Ishikawa (cell line): ENCODE measurements around the gene ADNP2.

ENCODE experiments used
- CEBPB ChIP-seq: IDR thresholded peaks from 2 replicates; pipeline ENCODE4 v1.6.1; 2012
- CREB1 ChIP-seq: IDR thresholded peaks from 2 replicates; pipeline ENCODE4 v1.6.1; 2012; ENCODE audit warnings: low read depth
- EGR1 ChIP-seq: IDR thresholded peaks from 2 replicates; pipeline ENCODE4 v1.6.1; 2012
- EP300 ChIP-seq: IDR thresholded peaks from 2 replicates; pipeline ENCODE4 v1.6.1; 2012; ENCODE audit warnings: borderline replicate concordance
- FOXM1 ChIP-seq: IDR thresholded peaks from 2 replicates; pipeline ENCODE4 v1.6.1; 2012; ENCODE audit warnings: low read depth, borderline replicate concordance
- NFIC ChIP-seq: IDR thresholded peaks from 2 replicates; pipeline ENCODE4 v1.6.1; 2012
- RAD21 ChIP-seq: IDR thresholded peaks from 2 replicates; pipeline ENCODE4 v1.6.1; 2012; ENCODE audit warnings: low read depth
- TAF1 ChIP-seq: IDR thresholded peaks from 2 replicates; pipeline ENCODE4 v1.6.1; 2012; ENCODE audit warnings: low read depth, mild to moderate bottlenecking
- TCF12 ChIP-seq: IDR thresholded peaks from 2 replicates; pipeline ENCODE4 v1.6.1; 2012; ENCODE audit warnings: low read depth
- TEAD4 ChIP-seq: IDR thresholded peaks from 2 replicates; pipeline ENCODE4 v1.6.1; 2012
- YY1 ChIP-seq: IDR thresholded peaks from 2 replicates; pipeline ENCODE4 v1.6.1; 2012; ENCODE audit warnings: low read depth
- ZBTB7A ChIP-seq: IDR thresholded peaks from 2 replicates; pipeline ENCODE4 v1.6.1; 2012; ENCODE audit warnings: low read depth
- TF ChIP-seq, protein P1 (sequence below): IDR thresholded peaks from 2 replicates; pipeline ENCODE4 v1.6.1; 2012
- TF ChIP-seq, protein P2 (sequence below): IDR thresholded peaks from 2 replicates; pipeline ENCODE4 v1.6.1; 2012
- TF ChIP-seq, protein P3 (sequence below): IDR thresholded peaks from 2 replicates; pipeline ENCODE4 v1.6.1; 2012; ENCODE audit warnings: low read depth, mild to moderate bottlenecking

Gene ADNP2

DNA sequence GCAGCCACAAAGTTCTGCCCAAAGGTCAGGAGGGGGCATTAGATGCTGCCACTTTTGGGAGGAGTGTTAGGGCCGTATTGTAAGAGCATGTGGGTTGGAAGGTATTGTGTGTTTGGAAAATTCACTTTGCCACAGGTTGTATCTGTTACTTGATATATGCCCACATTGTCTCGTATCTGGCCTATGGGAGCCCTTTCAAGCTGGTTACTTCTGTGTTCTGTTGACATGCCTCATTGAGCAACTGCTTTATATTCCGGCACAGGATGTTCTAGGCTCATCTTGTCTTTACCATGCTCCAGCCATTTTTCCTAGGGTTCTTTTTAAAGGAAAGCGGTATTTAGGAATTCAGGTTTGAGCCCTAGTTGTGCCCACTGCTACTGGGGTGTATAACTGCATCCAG is 6.0 kb downstream of the ADNP2 start:
- no peak for TF ChIP-seq TCF12
- no peak for TF ChIP-seq YY1
- TF ChIP-seq, protein P1, sequence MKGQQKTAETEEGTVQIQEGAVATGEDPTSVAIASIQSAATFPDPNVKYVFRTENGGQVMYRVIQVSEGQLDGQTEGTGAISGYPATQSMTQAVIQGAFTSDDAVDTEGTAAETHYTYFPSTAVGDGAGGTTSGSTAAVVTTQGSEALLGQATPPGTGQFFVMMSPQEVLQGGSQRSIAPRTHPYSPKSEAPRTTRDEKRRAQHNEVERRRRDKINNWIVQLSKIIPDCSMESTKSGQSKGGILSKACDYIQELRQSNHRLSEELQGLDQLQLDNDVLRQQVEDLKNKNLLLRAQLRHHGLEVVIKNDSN, result no peak
- TF ChIP-seq, protein P2, sequence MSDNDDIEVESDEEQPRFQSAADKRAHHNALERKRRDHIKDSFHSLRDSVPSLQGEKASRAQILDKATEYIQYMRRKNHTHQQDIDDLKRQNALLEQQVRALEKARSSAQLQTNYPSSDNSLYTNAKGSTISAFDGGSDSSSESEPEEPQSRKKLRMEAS, result no peak
- TF ChIP-seq CEBPB, result no peak
- no peak for TF ChIP-seq EGR1
- TF ChIP-seq, protein P3, sequence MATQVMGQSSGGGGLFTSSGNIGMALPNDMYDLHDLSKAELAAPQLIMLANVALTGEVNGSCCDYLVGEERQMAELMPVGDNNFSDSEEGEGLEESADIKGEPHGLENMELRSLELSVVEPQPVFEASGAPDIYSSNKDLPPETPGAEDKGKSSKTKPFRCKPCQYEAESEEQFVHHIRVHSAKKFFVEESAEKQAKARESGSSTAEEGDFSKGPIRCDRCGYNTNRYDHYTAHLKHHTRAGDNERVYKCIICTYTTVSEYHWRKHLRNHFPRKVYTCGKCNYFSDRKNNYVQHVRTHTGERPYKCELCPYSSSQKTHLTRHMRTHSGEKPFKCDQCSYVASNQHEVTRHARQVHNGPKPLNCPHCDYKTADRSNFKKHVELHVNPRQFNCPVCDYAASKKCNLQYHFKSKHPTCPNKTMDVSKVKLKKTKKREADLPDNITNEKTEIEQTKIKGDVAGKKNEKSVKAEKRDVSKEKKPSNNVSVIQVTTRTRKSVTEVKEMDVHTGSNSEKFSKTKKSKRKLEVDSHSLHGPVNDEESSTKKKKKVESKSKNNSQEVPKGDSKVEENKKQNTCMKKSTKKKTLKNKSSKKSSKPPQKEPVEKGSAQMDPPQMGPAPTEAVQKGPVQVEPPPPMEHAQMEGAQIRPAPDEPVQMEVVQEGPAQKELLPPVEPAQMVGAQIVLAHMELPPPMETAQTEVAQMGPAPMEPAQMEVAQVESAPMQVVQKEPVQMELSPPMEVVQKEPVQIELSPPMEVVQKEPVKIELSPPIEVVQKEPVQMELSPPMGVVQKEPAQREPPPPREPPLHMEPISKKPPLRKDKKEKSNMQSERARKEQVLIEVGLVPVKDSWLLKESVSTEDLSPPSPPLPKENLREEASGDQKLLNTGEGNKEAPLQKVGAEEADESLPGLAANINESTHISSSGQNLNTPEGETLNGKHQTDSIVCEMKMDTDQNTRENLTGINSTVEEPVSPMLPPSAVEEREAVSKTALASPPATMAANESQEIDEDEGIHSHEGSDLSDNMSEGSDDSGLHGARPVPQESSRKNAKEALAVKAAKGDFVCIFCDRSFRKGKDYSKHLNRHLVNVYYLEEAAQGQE, result no peak
- no peak for TF ChIP-seq NFIC
- TF ChIP-seq TEAD4, result no peak
- no peak for TF ChIP-seq TAF1
- TF ChIP-seq EP300, result no peak
- no peak for TF ChIP-seq FOXM1
- no peak for TF ChIP-seq RAD21
- no peak for TF ChIP-seq ZBTB7A
- no peak for TF ChIP-seq CREB1

DNA sequence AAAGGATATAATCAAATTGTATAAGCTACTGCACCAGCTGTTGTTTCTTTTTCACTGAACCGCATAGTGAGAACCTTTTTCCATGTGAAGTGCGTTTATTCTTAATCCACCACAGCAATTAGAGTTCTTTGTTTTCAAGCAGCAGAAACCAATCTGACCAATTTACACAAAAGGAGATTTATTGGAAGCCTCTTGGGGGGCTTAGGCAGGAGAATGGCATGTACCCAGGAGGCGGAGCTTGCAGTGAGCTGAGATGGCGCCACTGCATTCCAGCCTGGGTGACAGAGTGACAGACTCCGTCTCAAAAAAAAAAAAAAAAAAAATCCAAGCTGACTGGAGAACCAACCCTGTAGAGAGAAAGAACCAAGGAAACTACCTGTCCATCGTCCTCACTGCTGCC is 10.0 kb downstream of the ADNP2 start:
- TF ChIP-seq, protein P2, result no peak
- TF ChIP-seq TAF1 (no peak), YY1 (no peak), TEAD4 (no peak), CREB1 (no peak), EP300 (no peak), RAD21 (no peak), CEBPB (no peak), TCF12 (no peak), NFIC (no peak), EGR1 (no peak), FOXM1 (no peak)
- TF ChIP-seq, protein P1, result no peak

DNA sequence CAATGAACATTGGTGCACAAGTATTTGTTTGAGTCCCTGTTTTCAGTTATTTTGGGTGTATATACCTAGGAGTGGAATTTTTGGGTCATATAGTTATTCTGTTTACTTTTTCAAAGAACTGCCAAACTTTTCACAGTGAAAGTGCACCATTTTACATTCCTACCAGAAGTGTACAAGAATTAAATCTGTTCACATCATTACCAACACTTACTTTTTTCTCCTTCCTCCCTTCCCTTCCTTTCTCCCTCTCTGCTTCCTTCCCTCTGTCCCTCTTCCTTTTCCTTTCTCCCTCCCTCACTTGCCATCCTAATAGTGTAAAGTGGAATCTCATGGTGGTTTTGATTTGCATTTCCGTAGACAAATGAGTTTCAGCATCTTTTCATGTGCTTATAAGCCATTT is 11.9 kb downstream of the ADNP2 start:
- TF ChIP-seq ZBTB7A (no peak), RAD21 (no peak), TCF12 (no peak), TAF1 (no peak), CREB1 (no peak), TEAD4 (no peak), NFIC (no peak), CEBPB (no peak), FOXM1 (no peak), YY1 (no peak), EGR1 (no peak), EP300 (no peak)
- TF ChIP-seq, protein P3, result no peak
- TF ChIP-seq, protein P1, result no peak
- TF ChIP-seq, protein P2, result no peak

DNA sequence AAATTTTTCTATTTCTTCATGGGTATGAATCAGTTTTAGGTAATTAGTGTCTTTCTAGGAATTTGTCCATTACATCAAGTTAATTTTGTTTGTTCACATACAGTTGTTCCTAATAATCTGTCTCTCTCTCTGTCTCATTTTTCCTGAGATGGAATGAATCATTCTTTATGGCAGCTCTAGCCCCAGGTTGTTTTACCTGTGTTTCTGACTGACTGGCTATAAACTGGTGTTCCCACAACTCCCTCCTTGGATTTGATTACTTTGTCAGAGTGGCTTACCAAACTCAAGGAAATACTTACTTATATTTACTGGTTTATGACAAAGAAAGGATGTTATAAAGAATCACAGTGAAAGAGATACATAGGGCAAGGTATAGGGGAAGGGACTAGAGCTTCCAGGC is 15.1 kb downstream of the ADNP2 start:
- TF ChIP-seq YY1, result no peak

DNA sequence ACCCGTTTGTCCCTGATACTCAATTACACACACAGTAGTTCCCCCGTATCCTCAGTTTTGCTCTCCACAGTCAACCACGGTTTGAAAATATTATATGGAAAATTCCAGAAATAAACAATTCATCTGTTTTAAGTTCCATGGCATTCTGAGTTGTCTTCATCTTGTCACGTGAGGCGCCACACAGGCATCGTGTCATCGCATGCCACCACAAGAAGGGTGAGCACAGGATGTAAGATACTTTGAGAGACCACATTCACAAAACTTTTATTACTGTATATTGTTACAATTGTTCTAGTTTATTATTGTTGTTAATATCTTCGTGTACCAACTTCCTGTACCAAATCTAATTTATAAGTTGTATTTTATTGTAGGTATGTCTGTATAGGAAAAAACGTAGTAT is 17.7 kb downstream of the ADNP2 start:
- no peak for TF ChIP-seq CREB1
- TF ChIP-seq YY1, result no peak
- no peak for TF ChIP-seq RAD21
- no peak for TF ChIP-seq EP300
- no peak for TF ChIP-seq TAF1

DNA sequence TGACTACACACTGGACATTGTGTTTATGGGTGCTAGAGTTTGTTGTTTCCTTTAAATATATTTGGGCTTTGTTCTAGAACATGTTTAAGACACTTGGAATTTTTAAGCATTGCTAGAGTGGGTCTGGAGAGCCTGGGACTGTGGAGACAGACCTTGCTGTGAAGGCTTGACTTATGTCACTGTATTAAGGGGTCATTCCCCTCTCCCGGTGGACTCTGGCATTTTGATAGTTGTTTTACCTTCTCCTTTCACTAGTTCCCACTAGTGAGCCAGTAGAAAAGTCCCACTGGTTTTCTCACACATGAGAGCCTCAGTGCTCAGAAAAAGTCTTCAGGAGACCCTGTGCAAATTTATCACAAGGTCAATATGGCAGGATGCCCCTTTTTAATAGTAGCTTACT is 18.6 kb downstream of the ADNP2 start:
- TF ChIP-seq CEBPB, result no peak
- TF ChIP-seq NFIC, result no peak
- no peak for TF ChIP-seq CREB1
- no peak for TF ChIP-seq YY1
- TF ChIP-seq TAF1, result no peak
- TF ChIP-seq FOXM1, result no peak
- no peak for TF ChIP-seq EGR1
- TF ChIP-seq, protein P1, result no peak
- TF ChIP-seq ZBTB7A, result no peak
- TF ChIP-seq TEAD4, result no peak
- TF ChIP-seq TCF12, result no peak
- TF ChIP-seq EP300, result no peak
- TF ChIP-seq, protein P3, result no peak
- TF ChIP-seq, protein P2, result no peak
